Progenitor cell of endocrine pancreas (in vitro differentiated cells): ENCODE results near the gene KANSL3. TPM values are rescaled to one million over a fixed set of nuclear protein-coding genes. Genes with fewer than 3 reads are reported as not detected.

Experiments used
- DNase-seq: peaks from one replicate; pipeline ENCODE4 v3.0.0; 2021; ENCODE audit warnings: low spot score; ENCODE audit not compliant: unreplicated experiment
- H3K27ac Mint-ChIP-seq: 2 replicates; pipeline ENCODE4 v1.8.0; 2021; ENCODE audit warnings: mild to moderate bottlenecking, moderate library complexity, mixed read lengths
- H3K27me3 Mint-ChIP-seq: 2 replicates; pipeline ENCODE4 v1.8.0; 2021; ENCODE audit warnings: mixed read lengths
- H3K36me3 Mint-ChIP-seq: 2 replicates; pipeline ENCODE4 v1.8.0; 2022; ENCODE audit warnings: mixed read lengths; ENCODE audit not compliant: insufficient read depth
- H3K4me1 Mint-ChIP-seq: 2 replicates; pipeline ENCODE4 v1.8.0; 2021; ENCODE audit warnings: low read depth, mixed read lengths
- H3K4me3 Mint-ChIP-seq: 2 replicates; pipeline ENCODE4 v1.8.0; 2021; ENCODE audit warnings: low read depth, mild to moderate bottlenecking, moderate library complexity, mixed read lengths
- H3K9me3 Mint-ChIP-seq: 2 replicates; pipeline ENCODE4 v1.8.0; 2021; ENCODE audit warnings: low read depth, mixed read lengths
- total RNA-seq: library from RNA; stranded (reverse); gene quantifications from 2 replicates; pipeline ENCODE4 v1.2.1, GENCODE V29; 2021
- TF ChIP-seq, protein P1 (sequence below): fragments of 200-600 bp; sonication (generic); IDR thresholded peaks from one replicate; pipeline ENCODE4 v1.5.0; 2021; ENCODE audit warnings: antibody characterized with exemption, mild to moderate bottlenecking; ENCODE audit not compliant: unreplicated experiment

The KANSL3 gene
- total RNA-seq, 1 donor from 2014 or later = 57.7 TPM

DNA sequence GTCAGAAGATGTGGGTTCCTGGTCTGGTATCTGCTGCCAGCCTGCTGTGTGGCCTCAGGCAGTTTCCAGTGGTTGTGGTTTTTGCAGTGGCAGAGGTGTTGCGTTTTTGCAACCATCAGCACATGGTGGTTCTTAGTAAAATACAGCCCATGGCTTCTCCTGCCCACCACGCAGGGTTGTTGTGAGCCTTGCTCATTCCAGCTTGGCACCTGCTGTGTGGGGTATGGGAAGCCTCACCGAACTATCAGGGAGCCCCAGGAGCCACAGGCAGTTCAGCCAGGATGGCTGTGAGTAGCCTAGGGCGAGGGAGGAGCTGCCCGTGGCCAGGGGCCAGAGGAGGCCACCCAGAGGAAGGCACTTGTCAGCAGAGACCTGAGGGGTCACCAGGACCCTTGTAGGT, 91.8 kb downstream of the KANSL3 start:
- Mint-ChIP-seq H3K4me3 (no peak overlapping the region), H3K36me3 (peaks cover 9% of the 10 kb centered on the region), H3K9me3 (no peaks in the 10 kb centered on the region), H3K27me3 (no peaks in the 10 kb centered on the region), H3K4me1 (no peaks in the 10 kb centered on the region), H3K27ac (no peak overlapping the region)
- TF ChIP-seq, protein P1, sequence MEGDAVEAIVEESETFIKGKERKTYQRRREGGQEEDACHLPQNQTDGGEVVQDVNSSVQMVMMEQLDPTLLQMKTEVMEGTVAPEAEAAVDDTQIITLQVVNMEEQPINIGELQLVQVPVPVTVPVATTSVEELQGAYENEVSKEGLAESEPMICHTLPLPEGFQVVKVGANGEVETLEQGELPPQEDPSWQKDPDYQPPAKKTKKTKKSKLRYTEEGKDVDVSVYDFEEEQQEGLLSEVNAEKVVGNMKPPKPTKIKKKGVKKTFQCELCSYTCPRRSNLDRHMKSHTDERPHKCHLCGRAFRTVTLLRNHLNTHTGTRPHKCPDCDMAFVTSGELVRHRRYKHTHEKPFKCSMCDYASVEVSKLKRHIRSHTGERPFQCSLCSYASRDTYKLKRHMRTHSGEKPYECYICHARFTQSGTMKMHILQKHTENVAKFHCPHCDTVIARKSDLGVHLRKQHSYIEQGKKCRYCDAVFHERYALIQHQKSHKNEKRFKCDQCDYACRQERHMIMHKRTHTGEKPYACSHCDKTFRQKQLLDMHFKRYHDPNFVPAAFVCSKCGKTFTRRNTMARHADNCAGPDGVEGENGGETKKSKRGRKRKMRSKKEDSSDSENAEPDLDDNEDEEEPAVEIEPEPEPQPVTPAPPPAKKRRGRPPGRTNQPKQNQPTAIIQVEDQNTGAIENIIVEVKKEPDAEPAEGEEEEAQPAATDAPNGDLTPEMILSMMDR = no peak
- no peak for DNase-seq

Other genes starting within 250 kb of the KANSL3 start
- 0.78 and 0.86 TPM in 2 replicates for gene NEURL3, start 133.0 kb downstream of the KANSL3 start, total RNA-seq
- gene ARID5A, start 101.6 kb downstream of the KANSL3 start, total RNA-seq = 7.1 and 7.7 TPM in 2 replicates
- 1.0 and 1.5 TPM in 2 replicates for gene FER1L5, start 4.5 kb upstream of the KANSL3 start, total RNA-seq
- gene LMAN2L, start 101.8 kb upstream of the KANSL3 start, total RNA-seq = 34.0 and 36.0 TPM in 2 replicates
- gene CNNM4, start 122.6 kb upstream of the KANSL3 start, total RNA-seq = 10.7 and 11.1 TPM in 2 replicates
- 48.4 and 54.0 TPM in 2 replicates for gene CNNM3, start 178.0 kb upstream of the KANSL3 start, total RNA-seq
- 6.1 and 8.3 TPM in 2 replicates for gene ANKRD23, start 205.7 kb upstream of the KANSL3 start, total RNA-seq
- 16.1 and 17.4 TPM in 2 replicates for gene ANKRD39, start 219.7 kb upstream of the KANSL3 start, total RNA-seq
- gene SEMA4C, start 231.8 kb upstream of the KANSL3 start, total RNA-seq = 74.8 and 75.0 TPM in 2 replicates